ENCODE results near the gene CCDC33.

The CCDC33 gene

GRCh38 chr15:74268020-74268419 lies 31.9 kb downstream of the CCDC33 start (continued):
- no peak for TF ChIP-seq ZSCAN18 (tag by site-specific recombination; IDR thresholded peaks at IDR 0.05)
- TF ChIP-seq, protein P1, sequence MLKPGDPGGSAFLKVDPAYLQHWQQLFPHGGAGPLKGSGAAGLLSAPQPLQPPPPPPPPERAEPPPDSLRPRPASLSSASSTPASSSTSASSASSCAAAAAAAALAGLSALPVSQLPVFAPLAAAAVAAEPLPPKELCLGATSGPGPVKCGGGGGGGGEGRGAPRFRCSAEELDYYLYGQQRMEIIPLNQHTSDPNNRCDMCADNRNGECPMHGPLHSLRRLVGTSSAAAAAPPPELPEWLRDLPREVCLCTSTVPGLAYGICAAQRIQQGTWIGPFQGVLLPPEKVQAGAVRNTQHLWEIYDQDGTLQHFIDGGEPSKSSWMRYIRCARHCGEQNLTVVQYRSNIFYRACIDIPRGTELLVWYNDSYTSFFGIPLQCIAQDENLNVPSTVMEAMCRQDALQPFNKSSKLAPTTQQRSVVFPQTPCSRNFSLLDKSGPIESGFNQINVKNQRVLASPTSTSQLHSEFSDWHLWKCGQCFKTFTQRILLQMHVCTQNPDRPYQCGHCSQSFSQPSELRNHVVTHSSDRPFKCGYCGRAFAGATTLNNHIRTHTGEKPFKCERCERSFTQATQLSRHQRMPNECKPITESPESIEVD (tag by site-specific recombination; IDR thresholded peaks at IDR 0.05), result no peak
- TF ChIP-seq SALL2 (tag by site-specific recombination; IDR thresholded peaks at IDR 0.05; ENCODE audit: borderline replicate concordance), result no peak

GRCh38 chr15:74269362-74270035 lies 33.4 kb downstream of the CCDC33 start:
- Histone ChIP-seq H3K9me3 (ENCODE audit: control insufficient read depth, insufficient read depth, low read depth, low read length) (no peaks in the 10 kb centered on the region), H3K4me3 (ENCODE audit: low read depth, low read length) (no peak overlapping the region), H3K27ac (ENCODE audit: extremely low read depth, low read depth, low read length) (no peak overlapping the region), H3K4me1 (ENCODE audit: control insufficient read depth, insufficient read depth, low read length) (no peaks in the 10 kb centered on the region), H3K36me3 (ENCODE audit: control insufficient read depth in 2 of 2, insufficient read depth in 1 of 2, low read length in 2 of 2) (no peaks in the 10 kb centered on the region)
- TF ChIP-seq ZNF473 (tag by site-specific recombination; IDR thresholded peaks at IDR 0.05) (no peak), EGR2 (tag by site-specific recombination; IDR thresholded peaks at IDR 0.05; ENCODE audit: low read depth) (0 out of 2 replicates have a peak, but pooled peaks have one; percentile 1), SCRT2 (tag by site-specific recombination; IDR thresholded peaks at IDR 0.05) (peak; percentile 78), ZBTB17 (tag by site-specific recombination; IDR thresholded peaks at IDR 0.05) (no peak), SCRT1 (tag by site-specific recombination; IDR thresholded peaks at IDR 0.05; ENCODE audit: borderline replicate concordance) (peak; percentile 58; the same call in 1 of the 2 replicates), HOXD13 (CRISPR knock-in tag; IDR thresholded peaks at IDR 0.05; ENCODE audit: borderline replicate concordance) (no peak)
- POLR2A ChIA-PET, result no interaction called here
- CTCF ChIA-PET, result interaction anchor here (0.9 kb wide), 1 partner anchor 304 kb away, joined by 3 read pairs; no protein-coding TSS in a partner anchor

DNA sequence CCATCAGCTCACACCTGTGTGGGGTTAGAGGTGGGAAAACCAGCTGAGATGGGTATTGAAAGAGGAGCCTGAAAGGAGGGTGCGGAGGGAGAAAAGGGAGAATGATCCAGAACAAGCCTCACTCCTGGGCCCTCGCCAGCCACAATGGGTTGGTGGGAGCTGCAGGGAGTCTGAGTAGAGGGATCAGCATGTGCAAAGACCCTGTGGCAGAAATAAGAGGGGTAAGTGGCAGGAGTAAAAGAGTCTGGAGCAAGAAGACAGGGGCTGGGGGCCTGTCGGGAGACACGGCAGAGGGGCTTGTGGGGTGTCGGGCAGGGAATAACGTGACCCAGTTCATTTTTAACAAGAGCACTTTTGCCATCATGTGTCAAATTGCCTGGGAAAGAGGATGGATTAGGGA lies 34.0 kb downstream of the CCDC33 start:
- CTCF ChIA-PET, result interaction anchor here (0.9 kb wide), 1 partner anchor 304 kb away, joined by 3 read pairs; no protein-coding TSS in a partner anchor
- TF ChIP-seq ZNF335 (tag by site-specific recombination; conservative IDR thresholded peaks at IDR 0.05) (no peak), SETDB1 (IDR thresholded peaks at IDR 0.05; ENCODE audit: insufficient read length, low read length) (no peak), ZNF623 (tag by site-specific recombination; IDR thresholded peaks at IDR 0.05) (peak; percentile 93), ZNF280C (tag by site-specific recombination; IDR thresholded peaks at IDR 0.05) (no peak), RBAK (tag by site-specific recombination; IDR thresholded peaks at IDR 0.05) (no peak), ZNF792 (tag by site-specific recombination; IDR thresholded peaks at IDR 0.05) (no peak)
- no peaks in the 10 kb centered on the region for H3K9me3 ChIP-seq (ENCODE audit: control insufficient read depth, insufficient read depth, low read depth, low read length)
- no peaks in the 10 kb centered on the region for H3K4me1 ChIP-seq (ENCODE audit: control insufficient read depth, insufficient read depth, low read length)
- POLR2A ChIA-PET, result no interaction called here
- H3K4me3 ChIP-seq (ENCODE audit: low read depth, low read length), result no peak overlapping the region
- no peak overlapping the region for H3K27ac ChIP-seq (ENCODE audit: extremely low read depth, low read depth, low read length)
- no peaks in the 10 kb centered on the region for H3K36me3 ChIP-seq (ENCODE audit: control insufficient read depth in 2 of 2, insufficient read depth in 1 of 2, low read length in 2 of 2)
